Measurements from ENCODE around the gene IAPP. TPM values are rescaled to one million over a fixed set of nuclear protein-coding genes. Genes with fewer than 3 reads are reported as not detected.

The IAPP gene
- total and polyA plus RNA-seq, 9 of the 15 experiments (the other 6 are each of a cell fraction or from before 2014, with no cell fraction given), result not detected

DNA sequence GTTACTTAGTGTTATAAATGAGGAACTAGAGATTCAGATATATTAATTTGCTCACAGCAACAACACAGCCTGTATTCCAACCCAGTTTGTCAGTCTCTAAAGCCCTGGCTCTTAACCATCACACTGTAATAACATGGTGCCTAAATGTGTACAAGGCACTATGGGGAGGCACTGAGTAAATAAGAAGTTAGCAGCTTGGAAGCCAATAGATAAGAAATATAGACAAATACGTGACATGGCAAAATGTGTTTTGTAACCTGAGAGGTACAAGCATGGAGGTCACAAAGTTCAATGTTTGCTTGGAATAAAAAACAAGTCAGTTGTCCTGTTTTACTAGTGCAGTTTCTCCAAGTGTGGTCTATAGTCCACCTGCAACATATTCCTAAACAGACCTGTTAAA is 21.7 kb upstream of the IAPP start (continued):
- TF ChIP-seq, protein P1, sequence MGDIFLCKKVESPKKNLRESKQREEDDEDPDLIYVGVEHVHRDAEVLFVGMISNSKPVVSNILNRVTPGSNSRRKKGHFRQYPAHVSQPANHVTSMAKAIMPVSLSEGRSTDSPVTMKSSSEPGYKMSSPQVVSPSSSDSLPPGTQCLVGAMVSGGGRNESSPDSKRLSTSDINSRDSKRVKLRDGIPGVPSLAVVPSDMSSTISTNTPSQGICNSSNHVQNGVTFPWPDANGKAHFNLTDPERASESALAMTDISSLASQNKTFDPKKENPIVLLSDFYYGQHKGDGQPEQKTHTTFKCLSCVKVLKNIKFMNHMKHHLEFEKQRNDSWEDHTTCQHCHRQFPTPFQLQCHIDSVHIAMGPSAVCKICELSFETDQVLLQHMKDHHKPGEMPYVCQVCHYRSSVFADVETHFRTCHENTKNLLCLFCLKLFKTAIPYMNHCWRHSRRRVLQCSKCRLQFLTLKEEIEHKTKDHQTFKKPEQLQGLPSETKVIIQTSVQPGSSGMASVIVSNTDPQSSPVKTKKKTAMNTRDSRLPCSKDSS (IDR thresholded peaks at IDR 0.05; ENCODE audit: low read depth, partially characterized antibody), result no peak
- no peak for TF ChIP-seq POLR2A (conservative IDR thresholded peaks at IDR 0.05)
- TF ChIP-seq, protein P2, sequence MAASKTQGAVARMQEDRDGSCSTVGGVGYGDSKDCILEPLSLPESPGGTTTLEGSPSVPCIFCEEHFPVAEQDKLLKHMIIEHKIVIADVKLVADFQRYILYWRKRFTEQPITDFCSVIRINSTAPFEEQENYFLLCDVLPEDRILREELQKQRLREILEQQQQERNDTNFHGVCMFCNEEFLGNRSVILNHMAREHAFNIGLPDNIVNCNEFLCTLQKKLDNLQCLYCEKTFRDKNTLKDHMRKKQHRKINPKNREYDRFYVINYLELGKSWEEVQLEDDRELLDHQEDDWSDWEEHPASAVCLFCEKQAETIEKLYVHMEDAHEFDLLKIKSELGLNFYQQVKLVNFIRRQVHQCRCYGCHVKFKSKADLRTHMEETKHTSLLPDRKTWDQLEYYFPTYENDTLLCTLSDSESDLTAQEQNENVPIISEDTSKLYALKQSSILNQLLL (CRISPR knock-in tag; IDR thresholded peaks at IDR 0.05; ENCODE audit: borderline replicate concordance), result no peak
- no peak for TF ChIP-seq XRCC4 (IDR thresholded peaks at IDR 0.05; ENCODE audit: extremely low read depth, insufficient read depth, insufficient read length)
- TF ChIP-seq RBM34 (IDR thresholded peaks at IDR 0.05; ENCODE audit: borderline replicate concordance, insufficient read depth, low read length), result no peak
- TF ChIP-seq ESRRA (IDR thresholded peaks at IDR 0.05; ENCODE audit: borderline replicate concordance, low read depth), result no peak
- no peak for TF ChIP-seq FOXK1 (CRISPR knock-in tag; IDR thresholded peaks at IDR 0.05; ENCODE audit: borderline replicate concordance)
- TF ChIP-seq SMARCB1 (IDR thresholded peaks at IDR 0.05; ENCODE audit: insufficient read length, low read depth), result no peak
- no peak for TF ChIP-seq KLF16 (IDR thresholded peaks at IDR 0.05)
- TF ChIP-seq MECOM (CRISPR knock-in tag; IDR thresholded peaks at IDR 0.05), result no peak
- TF ChIP-seq SOX6 (IDR thresholded peaks at IDR 0.05), result peak; percentile 79
- no peak for TF ChIP-seq SAP30 (IDR thresholded peaks at IDR 0.05; ENCODE audit: borderline replicate concordance, insufficient read depth, low read depth, low read length, poor library complexity, severe bottlenecking)
- no peak for TF ChIP-seq STAG1 (CRISPR knock-in tag; IDR thresholded peaks at IDR 0.05; ENCODE audit: borderline replicate concordance)
- TF ChIP-seq GABPB2 (CRISPR knock-in tag; conservative IDR thresholded peaks at IDR 0.05), result no peak
- TF ChIP-seq, protein P3, sequence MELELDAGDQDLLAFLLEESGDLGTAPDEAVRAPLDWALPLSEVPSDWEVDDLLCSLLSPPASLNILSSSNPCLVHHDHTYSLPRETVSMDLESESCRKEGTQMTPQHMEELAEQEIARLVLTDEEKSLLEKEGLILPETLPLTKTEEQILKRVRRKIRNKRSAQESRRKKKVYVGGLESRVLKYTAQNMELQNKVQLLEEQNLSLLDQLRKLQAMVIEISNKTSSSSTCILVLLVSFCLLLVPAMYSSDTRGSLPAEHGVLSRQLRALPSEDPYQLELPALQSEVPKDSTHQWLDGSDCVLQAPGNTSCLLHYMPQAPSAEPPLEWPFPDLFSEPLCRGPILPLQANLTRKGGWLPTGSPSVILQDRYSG (tag; conservative IDR thresholded peaks at IDR 0.05; ENCODE audit: low read depth), result no peak
- TF ChIP-seq, protein P4, sequence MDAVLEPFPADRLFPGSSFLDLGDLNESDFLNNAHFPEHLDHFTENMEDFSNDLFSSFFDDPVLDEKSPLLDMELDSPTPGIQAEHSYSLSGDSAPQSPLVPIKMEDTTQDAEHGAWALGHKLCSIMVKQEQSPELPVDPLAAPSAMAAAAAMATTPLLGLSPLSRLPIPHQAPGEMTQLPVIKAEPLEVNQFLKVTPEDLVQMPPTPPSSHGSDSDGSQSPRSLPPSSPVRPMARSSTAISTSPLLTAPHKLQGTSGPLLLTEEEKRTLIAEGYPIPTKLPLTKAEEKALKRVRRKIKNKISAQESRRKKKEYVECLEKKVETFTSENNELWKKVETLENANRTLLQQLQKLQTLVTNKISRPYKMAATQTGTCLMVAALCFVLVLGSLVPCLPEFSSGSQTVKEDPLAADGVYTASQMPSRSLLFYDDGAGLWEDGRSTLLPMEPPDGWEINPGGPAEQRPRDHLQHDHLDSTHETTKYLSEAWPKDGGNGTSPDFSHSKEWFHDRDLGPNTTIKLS (IDR thresholded peaks at IDR 0.05; ENCODE audit: borderline replicate concordance, low read depth), result no peak
- TF ChIP-seq ZNF436 (CRISPR knock-in tag; IDR thresholded peaks at IDR 0.05), result no peak
- TF ChIP-seq EP300 (IDR thresholded peaks at IDR 0.05; ENCODE audit: low read length), result peak; percentile 85
- no peak for TF ChIP-seq ETV5 (CRISPR knock-in tag; IDR thresholded peaks at IDR 0.05; ENCODE audit: low read depth)
- no peak for TF ChIP-seq RBBP5 (IDR thresholded peaks at IDR 0.05; ENCODE audit: borderline replicate concordance, insufficient read depth, low read length, poor library complexity, severe bottlenecking)
- no peak for TF ChIP-seq NFIX (CRISPR knock-in tag; IDR thresholded peaks at IDR 0.05; ENCODE audit: low read depth)
